IPS-20b (cell line): ENCODE measurements around the gene ANKRD39.

Experiments
- H3K27ac ChIP-seq: one replicate; pipeline ENCODE4 v1.5.1; 2013; ENCODE audit warnings: low read length
- H3K27me3 ChIP-seq: 2 replicates; pipeline ENCODE4 v1.6.1; 2013; ENCODE audit warnings: mild to moderate bottlenecking, low read length, inconsistent platforms; ENCODE audit not compliant: insufficient read depth
- H3K36me3 ChIP-seq: 2 replicates; pipeline ENCODE4 v1.6.1; 2013; ENCODE audit warnings: low read depth, mild to moderate bottlenecking, inconsistent platforms, low read length, moderate library complexity; ENCODE audit not compliant: insufficient read depth
- H3K4me1 ChIP-seq: 2 replicates; pipeline ENCODE4 v1.6.1; 2013; ENCODE audit warnings: mild to moderate bottlenecking, control low read depth, inconsistent platforms, low read length, moderate library complexity; ENCODE audit not compliant: insufficient read depth
- H3K4me3 ChIP-seq: 2 replicates; pipeline ENCODE4 v1.5.1; 2013; ENCODE audit warnings: mild to moderate bottlenecking, low read length, inconsistent platforms
- H3K9ac ChIP-seq: 2 replicates; pipeline ENCODE4 v1.6.1; 2013; ENCODE audit warnings: low read depth, mild to moderate bottlenecking, inconsistent platforms, low read length, moderate library complexity
- H3K9me3 ChIP-seq: 2 replicates; pipeline ENCODE4 v1.6.1; 2013; ENCODE audit warnings: mild to moderate bottlenecking, low read depth, low read length, inconsistent platforms; ENCODE audit not compliant: insufficient read depth

Gene ANKRD39

DNA sequence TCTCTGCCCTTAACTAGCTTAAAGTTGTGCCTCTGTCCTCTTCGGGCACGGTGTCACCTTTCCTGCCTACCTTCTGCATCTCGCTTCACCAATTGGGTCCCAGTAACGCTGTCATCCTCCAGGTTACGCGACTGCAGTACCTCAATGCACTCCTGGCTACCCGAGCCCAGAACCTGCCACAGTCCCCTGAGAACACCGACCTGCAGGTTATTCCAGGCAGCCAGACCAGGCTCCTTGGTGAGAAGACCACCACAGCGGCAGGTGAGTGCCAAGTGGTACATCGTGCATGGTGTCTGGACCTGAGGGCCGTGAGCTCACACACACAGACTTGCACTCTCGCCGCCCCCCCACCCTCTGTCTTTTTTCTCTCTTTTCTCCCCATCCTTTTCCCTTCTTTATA is 28.9 kb downstream of the ANKRD39 start:
- Histone ChIP-seq H3K9me3 (no peaks in the 10 kb centered on the region), H3K27ac (no peak overlapping the region), H3K9ac (no peak overlapping the region), H3K4me1 (peaks cover 13% of the 10 kb centered on the region; the same call in 1 of the 2 replicates), H3K4me3 (no peak overlapping the region), H3K27me3 (no peaks in the 10 kb centered on the region), H3K36me3 (peaks cover 87% of the 10 kb centered on the region)

DNA sequence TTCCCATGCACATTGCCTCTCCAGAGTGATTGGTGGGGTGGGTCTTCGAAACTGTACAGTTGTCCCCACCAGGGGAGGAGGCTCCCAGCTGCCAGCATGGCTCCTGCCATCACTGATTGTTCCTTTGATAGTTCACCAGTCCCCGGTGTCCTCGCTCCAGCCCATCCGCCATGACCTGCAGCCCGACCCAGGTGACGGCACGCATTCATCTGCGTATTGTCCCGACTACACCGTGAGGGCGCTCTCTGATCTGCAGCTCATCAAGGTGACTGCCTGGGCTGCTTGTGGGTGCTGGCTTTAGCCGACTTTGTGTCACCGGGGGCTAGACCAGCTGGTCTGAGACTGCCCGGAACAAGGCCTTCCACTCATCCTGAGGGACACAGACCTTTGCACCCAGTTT is 29.4 kb downstream of the ANKRD39 start:
- no peak overlapping the region for H3K27ac ChIP-seq
- H3K27me3 ChIP-seq, result no peaks in the 10 kb centered on the region
- H3K9me3 ChIP-seq, result no peaks in the 10 kb centered on the region
- H3K4me3 ChIP-seq, result no peak overlapping the region
- peaks cover 86% of the 10 kb centered on the region for H3K36me3 ChIP-seq
- H3K4me1 ChIP-seq, result peaks cover 10% of the 10 kb centered on the region; the same call in 1 of the 2 replicates
- H3K9ac ChIP-seq, result no peak overlapping the region

DNA sequence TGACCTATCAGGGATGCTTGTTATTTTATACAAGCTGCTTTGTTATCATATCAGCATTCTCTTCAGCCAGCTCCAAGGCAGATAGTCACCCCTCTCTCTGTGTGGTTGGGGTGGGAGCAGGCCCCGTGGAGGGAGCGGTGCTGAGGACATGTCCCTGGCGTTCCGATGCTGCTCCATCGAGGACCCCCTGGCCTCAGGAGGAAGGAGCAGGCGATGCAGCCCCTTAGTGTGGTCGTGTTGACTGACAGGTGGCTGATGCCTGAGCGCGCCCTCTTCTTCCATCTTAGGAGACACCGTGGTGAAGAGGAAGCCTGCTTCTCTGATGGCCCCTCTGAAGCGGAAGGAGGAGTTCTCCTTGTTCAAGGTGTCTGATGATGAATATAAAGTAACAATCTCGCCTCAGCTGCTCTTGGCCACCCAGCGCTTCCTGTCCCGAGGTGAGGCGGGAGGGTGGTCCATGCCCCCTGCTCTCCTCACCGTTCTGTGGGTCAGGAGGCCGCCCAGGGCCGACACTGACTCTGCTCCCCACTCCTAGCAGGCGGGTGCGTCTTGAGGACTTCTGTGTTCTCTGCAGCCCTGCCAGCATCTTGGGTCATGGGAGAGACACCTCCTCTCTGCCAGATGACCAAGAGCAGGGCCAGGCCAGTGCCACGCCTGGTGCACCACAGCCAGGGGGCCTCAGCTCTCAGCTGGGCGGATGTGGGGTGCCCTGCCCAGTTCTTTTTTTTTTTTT is 31.1 kb downstream of the ANKRD39 start:
- H3K36me3 ChIP-seq, result peaks cover 85% of the 10 kb centered on the region
- no peaks in the 10 kb centered on the region for H3K9me3 ChIP-seq
- H3K27me3 ChIP-seq, result no peaks in the 10 kb centered on the region
- H3K4me1 ChIP-seq, result peaks cover under 1% of the 10 kb centered on the region; the same call in 1 of the 2 replicates
- H3K4me3 ChIP-seq, result no peak overlapping the region
- H3K9ac ChIP-seq, result no peak overlapping the region
- H3K27ac ChIP-seq, result no peak overlapping the region

DNA sequence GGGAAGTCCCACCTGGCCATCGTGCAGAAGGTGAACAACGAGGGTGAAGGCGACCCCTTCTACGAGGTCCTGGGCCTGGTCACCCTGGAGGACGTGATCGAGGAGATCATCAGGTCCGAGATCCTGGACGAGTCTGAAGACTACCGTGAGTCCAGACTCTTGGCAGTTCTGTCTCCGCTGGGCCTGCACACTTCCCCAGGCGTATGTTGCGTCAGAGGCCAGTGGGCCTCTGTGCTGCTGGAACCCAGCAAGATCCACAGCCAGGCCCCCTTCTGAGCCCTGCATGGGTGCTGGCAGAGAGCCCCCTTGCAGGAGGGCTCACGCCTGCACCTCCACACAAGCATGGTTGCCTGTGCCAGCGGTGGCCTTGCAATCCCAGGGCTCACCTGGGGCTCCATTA is 32.8 kb downstream of the ANKRD39 start:
- H3K27me3 ChIP-seq, result no peaks in the 10 kb centered on the region
- no peak overlapping the region for H3K9ac ChIP-seq
- no peak overlapping the region for H3K27ac ChIP-seq
- H3K36me3 ChIP-seq, result peaks cover 69% of the 10 kb centered on the region
- H3K4me3 ChIP-seq, result no peak overlapping the region
- no peaks in the 10 kb centered on the region for H3K9me3 ChIP-seq
- no peaks in the 10 kb centered on the region for H3K4me1 ChIP-seq

DNA sequence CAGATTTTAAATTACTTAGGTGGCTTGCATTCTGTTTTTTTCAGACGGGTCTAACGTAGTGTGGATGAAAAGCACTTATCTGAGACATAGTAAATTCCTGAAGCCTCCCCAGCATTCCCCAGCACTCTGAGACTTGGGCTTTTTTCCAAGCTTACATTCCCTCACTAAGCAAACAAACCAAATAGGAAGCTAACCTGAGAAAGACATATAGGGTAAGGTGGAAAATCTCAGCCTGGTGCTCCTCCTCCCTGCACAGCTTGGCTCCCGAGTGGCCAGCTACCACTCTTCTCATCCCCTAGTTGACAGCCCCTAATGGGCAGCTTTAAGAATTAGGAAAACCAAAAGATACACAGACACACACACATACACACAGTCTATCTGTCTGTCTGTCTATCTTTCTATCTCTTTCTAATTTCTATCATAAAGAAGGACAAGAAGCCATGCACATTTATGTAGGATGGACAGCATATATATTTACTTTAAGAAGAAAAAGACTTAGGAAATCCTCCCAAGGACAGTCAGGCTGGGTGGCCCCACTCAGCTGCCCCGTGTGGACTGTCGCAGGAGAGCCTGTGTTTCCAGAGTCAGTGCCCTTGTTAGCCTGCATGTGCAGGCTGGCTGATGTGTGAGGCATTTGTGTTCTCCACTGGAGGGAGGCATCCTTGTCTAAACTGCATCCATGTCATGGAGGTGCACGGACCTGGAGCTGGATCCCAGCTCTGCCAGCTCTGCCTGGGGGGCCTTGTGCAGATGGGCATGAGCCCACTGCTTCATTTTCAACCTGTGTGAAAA is 33.5 kb downstream of the ANKRD39 start:
- Histone ChIP-seq H3K4me3 (no peak overlapping the region), H3K4me1 (0 out of 2 replicates have a peak, but pooled peaks cover 2% of the 10 kb centered on the region), H3K27me3 (no peaks in the 10 kb centered on the region), H3K36me3 (peaks cover 68% of the 10 kb centered on the region), H3K27ac (no peak overlapping the region), H3K9ac (no peak overlapping the region), H3K9me3 (no peaks in the 10 kb centered on the region)

DNA sequence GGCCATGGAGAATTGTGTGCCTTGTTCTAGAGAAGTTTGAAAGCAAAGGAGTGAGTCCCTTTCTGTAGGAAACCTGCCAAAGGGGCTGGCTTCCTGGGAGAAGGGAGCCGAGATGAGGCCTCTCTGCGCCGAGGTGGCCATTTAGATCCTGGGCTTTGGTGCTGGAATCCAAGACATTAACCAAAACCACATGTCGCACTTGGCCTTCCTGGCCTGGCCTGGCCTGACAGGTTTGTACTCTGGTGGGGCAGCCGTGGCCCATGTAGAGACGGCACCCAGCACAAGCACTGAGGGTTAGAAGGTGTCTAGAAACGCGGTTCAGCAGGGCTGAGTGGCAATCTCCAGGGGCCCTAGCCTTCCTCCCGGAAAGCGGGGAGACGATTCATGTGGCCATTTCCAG is 34.6 kb downstream of the ANKRD39 start:
- Histone ChIP-seq H3K4me3 (no peak overlapping the region), H3K27ac (no peak overlapping the region), H3K4me1 (peaks cover 12% of the 10 kb centered on the region; the same call in 1 of the 2 replicates), H3K9me3 (no peaks in the 10 kb centered on the region), H3K27me3 (no peaks in the 10 kb centered on the region), H3K36me3 (peaks cover 66% of the 10 kb centered on the region), H3K9ac (no peak overlapping the region)

DNA sequence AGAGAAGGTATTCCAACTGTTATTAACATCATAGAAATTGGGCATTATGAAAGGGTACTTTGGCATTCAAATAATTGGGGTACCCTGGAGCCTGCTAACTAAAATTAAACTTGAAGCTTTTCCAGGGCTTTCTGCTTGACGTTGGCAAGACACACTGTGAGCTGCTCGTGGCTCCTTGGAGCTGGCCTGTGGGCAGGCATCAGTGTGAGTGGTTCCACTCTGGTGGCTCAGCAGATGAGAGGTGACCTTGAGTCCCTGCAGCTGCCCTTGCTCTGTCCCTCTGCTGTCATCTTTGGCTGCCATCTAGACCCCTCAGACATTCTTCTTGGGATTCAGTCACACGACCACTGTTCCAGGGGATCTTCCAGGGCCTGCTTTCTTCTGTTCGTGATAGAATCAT is 35.0 kb downstream of the ANKRD39 start:
- H3K4me3 ChIP-seq, result no peak overlapping the region
- H3K9me3 ChIP-seq, result no peaks in the 10 kb centered on the region
- H3K9ac ChIP-seq, result no peak overlapping the region
- H3K4me1 ChIP-seq, result peaks cover 13% of the 10 kb centered on the region; the same call in 1 of the 2 replicates
- H3K27me3 ChIP-seq, result peaks cover 2% of the 10 kb centered on the region; the same call in 1 of the 2 replicates
- H3K27ac ChIP-seq, result no peak overlapping the region
- H3K36me3 ChIP-seq, result peaks cover 61% of the 10 kb centered on the region

DNA sequence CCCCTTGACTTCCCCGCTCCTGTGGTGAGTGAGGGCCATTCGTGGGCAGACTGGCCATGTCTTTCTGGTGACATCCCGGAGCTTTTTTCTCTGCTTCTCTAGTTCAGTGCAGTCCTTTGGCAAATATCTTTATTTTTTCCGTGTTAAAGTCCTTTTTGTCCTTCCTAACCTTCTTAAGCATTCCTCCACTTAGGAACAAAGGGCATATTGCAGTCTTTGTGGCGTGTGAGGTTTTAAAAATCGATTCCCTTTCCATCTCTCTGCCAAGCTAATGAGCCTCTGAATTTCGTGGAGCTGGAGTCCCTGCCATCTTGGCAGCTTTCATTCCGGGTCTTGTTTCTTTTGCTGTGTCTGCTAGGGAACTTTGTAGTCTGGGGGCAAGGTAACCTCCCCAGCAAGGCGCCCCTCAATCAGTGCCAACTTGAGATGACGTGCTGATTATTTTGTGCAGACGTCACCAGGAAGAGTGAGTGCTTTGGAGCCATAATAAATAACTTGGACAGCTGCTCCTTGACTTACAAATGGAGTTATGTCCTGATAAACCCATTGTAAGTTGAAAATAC is 36.6 kb downstream of the ANKRD39 start:
- H3K36me3 ChIP-seq, result peaks cover 48% of the 10 kb centered on the region
- H3K4me1 ChIP-seq, result peaks cover 18% of the 10 kb centered on the region; the same call in 1 of the 2 replicates
- no peak overlapping the region for H3K27ac ChIP-seq
- no peak overlapping the region for H3K9ac ChIP-seq
- H3K9me3 ChIP-seq, result no peaks in the 10 kb centered on the region
- peaks cover 10% of the 10 kb centered on the region for H3K27me3 ChIP-seq
- H3K4me3 ChIP-seq, result no peak overlapping the region

DNA sequence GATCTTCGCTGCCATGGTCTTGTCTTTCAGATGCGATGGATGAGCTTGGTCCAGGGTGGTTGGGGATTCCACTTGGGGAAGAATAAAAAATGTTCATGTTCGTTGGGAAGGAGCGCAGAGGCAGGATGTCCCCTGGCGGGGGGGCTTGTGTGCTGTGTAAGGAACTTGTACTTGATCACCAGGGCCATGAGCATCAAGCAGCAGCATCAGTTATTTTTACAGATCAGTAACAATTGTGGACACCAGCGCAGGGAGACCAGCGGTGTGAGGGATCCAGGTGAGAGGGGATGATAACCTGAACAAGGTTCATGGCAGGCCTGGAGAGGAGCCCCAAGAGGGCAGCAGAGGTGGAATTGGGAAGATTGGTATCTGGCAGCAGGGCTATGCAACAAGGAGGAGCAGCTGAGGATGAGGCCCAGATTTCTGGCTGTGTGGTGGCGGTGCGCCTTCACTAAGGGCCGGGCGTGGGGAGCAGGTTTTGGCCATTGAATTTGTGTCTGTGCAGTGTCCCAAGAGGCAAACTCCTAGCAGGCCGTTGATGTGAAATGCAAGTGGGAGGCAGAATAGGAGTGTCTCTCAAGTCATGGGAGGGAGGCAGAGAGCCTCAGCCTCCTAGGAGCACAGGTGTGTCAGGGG is 37.8 kb downstream of the ANKRD39 start:
- Histone ChIP-seq H3K36me3 (peaks cover 38% of the 10 kb centered on the region), H3K9me3 (no peaks in the 10 kb centered on the region), H3K27me3 (peaks cover 10% of the 10 kb centered on the region), H3K4me3 (no peak overlapping the region), H3K4me1 (peaks cover 21% of the 10 kb centered on the region; the same call in 1 of the 2 replicates), H3K27ac (no peak overlapping the region), H3K9ac (no peak overlapping the region)

DNA sequence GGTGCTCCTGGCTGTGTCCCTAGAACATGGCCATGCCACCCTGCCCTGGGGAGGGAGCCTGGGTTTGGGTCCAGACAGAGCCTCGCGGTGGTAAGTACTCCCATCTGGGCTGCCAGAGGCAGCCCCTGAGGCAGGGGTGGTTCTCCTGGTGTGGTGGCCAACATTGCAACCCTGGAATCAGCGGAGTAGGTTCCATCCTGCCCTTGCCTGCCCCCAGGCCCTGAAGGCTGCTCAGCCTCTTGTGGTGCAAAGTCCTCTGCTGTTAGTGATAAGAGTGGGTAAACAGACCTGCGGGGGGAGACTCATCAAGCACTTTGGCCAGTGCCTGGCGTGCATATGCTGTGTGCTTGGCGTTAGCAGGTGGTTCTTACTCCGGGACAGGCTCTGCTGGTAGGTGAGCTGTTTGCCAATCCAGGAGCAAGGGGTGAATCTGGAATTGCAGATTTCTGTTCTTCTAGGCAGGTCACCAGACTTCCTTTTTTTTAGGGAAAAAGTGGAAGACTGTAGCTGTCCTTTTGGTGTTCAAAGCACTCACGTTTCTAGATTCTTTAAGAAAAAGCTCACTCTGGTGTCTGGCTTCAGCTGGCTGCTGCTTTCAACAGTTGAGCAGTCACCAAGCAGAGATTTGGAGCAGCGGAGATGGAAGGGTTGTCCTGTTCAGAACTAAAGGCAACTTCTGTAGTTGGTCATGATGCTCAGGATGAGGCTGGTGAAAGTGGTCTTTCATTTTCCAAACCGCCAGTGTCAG is 38.5 kb downstream of the ANKRD39 start:
- Histone ChIP-seq H3K4me3 (no peak overlapping the region), H3K9ac (no peak overlapping the region; the same call in 1 of the 2 replicates), H3K27me3 (peaks cover 10% of the 10 kb centered on the region), H3K27ac (no peak overlapping the region), H3K36me3 (peaks cover 31% of the 10 kb centered on the region), H3K4me1 (peaks cover 21% of the 10 kb centered on the region; the same call in 1 of the 2 replicates), H3K9me3 (no peaks in the 10 kb centered on the region)

DNA sequence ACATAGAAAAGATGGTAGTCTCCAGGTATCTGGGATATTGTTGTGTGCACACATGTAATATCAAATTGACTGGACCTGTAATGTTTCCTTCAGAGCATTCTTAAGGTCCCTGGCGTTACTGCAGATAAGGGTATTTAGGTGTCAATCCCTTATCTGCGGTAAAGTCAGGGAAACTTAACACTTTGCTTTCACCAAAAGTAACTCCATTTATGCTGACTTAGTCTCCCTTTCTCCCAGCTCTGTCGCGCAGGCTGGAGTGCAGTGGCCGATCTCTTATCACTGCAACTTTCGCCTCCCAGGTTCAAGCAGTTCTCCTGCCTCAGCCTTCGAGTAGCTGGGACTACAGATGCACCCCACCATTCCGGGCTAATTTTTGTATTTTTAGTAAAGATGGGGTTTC is 39.9 kb downstream of the ANKRD39 start:
- Histone ChIP-seq H3K9ac (peak overlapping the region; percentile 70; the same call in 1 of the 2 replicates), H3K9me3 (no peaks in the 10 kb centered on the region), H3K27me3 (peaks cover 10% of the 10 kb centered on the region), H3K4me3 (peak overlapping the region; percentile 94), H3K27ac (no peak overlapping the region), H3K4me1 (peaks cover 21% of the 10 kb centered on the region; the same call in 1 of the 2 replicates), H3K36me3 (peaks cover 19% of the 10 kb centered on the region)
